Measurements from ENCODE around the gene GALNT14.

Gene GALNT14

DNA sequence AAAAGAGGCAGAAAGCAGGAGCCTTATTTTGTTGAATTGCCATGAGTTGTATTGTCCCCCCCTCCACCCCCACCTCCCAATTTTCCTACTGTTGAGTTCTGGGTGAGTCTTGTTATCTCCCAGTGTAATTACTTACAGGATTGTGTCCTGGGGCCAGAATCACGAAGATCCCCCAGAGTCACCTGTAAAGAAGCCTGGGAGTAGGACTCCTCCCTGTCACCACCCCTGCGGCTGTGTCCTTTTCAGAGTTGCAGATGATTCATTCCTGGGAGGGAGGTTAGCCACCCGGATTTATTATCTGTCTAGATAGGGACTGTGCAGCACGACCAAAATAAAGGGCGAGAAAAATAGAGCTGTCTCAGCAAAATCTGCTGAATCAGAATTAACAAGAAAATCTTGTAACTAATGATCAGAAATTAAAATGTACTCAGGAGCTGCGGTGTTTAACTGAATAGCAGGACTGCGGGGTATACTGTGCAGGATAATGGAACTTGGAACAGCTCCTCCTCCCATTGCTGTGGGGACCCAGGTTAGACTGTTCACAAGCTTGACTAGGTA lies 249.3 kb downstream of the GALNT14 start:
- TF ChIP-seq, protein P1, sequence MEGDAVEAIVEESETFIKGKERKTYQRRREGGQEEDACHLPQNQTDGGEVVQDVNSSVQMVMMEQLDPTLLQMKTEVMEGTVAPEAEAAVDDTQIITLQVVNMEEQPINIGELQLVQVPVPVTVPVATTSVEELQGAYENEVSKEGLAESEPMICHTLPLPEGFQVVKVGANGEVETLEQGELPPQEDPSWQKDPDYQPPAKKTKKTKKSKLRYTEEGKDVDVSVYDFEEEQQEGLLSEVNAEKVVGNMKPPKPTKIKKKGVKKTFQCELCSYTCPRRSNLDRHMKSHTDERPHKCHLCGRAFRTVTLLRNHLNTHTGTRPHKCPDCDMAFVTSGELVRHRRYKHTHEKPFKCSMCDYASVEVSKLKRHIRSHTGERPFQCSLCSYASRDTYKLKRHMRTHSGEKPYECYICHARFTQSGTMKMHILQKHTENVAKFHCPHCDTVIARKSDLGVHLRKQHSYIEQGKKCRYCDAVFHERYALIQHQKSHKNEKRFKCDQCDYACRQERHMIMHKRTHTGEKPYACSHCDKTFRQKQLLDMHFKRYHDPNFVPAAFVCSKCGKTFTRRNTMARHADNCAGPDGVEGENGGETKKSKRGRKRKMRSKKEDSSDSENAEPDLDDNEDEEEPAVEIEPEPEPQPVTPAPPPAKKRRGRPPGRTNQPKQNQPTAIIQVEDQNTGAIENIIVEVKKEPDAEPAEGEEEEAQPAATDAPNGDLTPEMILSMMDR (IDR thresholded peaks at IDR 0.05; ENCODE audit: low read depth, low read length), result no peak

DNA sequence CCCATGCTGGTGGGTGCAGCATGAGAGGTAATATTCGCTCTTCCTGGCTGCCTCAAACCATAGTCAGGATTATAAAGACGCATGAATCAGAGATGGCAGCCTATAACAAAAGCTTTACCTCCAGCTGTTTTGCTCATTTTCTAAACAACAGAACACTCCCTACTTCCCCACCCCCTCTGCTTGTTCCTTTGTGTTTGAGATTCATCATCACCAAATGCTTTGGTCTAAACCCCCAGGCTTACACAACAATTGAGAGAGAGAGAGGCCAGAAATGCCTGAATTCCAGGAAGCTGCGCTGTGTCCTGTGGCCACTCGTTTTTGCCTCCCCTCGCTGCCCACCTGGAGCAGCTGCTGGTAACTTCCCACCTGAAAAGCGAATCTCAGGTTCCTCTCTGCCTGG lies 252.2 kb downstream of the GALNT14 start:
- H3K4me3 ChIP-seq (ENCODE audit: low read depth, low read length), result no peak overlapping the region
- TF ChIP-seq, protein P1 (IDR thresholded peaks at IDR 0.05; ENCODE audit: low read depth, low read length), result no peak

More for the DNA sequence above, 249.3 kb downstream of the GALNT14 start:
- H3K4me3 ChIP-seq (ENCODE audit: low read depth, low read length), result no peak overlapping the region

DNA sequence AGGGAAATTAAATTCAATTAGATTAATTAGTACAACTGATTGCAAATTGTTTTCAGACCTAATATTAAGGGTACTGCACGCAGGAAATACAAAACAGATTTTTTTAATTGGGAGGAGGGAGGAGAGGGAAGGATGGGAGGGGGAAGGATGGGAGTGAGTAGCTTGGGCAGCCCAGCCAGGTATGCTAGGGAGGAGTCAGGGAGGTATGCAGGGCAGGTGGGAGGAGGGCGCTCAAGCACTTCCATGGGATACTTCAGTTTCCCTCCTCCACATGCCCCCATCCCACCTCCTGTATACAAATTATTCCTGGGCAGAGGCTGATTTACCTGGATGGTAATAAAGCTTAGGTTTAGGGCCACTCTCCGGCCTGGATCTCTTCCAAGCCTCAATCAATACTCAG lies 254.4 kb downstream of the GALNT14 start:
- TF ChIP-seq, protein P1 (IDR thresholded peaks at IDR 0.05; ENCODE audit: low read depth, low read length), result no peak

DNA sequence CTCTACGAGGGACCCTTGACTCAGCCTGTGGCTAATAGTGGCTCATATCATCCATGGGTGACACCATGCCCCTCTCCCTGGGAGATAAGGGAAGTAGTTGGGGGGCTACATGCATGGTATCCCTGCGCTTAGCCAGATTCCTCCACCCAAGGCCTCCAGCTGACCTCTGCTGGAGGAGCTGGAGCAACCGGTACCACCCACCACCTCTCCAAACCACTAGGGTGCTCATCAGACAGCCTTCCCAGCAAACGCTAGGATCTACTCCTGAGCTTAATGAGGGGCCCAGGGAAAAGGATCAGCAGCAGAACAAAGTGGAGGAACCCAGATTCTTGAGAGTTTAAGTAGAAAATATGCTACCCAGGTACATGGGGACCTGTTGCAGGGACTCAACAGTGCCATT lies 255.1 kb downstream of the GALNT14 start:
- no peak overlapping the region for H3K4me3 ChIP-seq (ENCODE audit: low read depth, low read length)
- TF ChIP-seq, protein P1 (IDR thresholded peaks at IDR 0.05; ENCODE audit: low read depth, low read length), result no peak

More for the DNA sequence above, 254.4 kb downstream of the GALNT14 start:
- no peak overlapping the region for H3K4me3 ChIP-seq (ENCODE audit: low read depth, low read length)

DNA sequence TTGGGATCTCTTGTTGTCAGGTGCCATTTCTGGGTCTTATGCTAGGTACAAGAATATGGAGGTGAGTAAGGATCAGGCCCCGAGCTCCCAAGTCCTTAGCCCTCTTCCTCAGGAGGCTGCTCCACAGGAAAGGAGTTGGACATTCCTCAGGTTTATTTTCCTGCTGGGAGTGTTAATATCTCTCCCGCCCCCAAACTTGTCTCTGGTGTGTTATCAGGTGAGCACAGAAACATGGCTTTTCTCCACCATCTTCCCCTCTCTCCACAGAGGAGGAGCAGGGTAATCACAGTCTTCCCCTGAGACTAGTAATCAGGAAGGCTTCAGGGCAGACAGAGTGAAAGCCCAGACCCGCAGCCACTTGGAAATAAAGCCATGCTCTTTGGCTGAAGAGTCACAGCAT lies 257.7 kb downstream of the GALNT14 start:
- H3K4me3 ChIP-seq (ENCODE audit: low read depth, low read length), result no peak overlapping the region
- TF ChIP-seq, protein P1 (IDR thresholded peaks at IDR 0.05; ENCODE audit: low read depth, low read length), result no peak

DNA sequence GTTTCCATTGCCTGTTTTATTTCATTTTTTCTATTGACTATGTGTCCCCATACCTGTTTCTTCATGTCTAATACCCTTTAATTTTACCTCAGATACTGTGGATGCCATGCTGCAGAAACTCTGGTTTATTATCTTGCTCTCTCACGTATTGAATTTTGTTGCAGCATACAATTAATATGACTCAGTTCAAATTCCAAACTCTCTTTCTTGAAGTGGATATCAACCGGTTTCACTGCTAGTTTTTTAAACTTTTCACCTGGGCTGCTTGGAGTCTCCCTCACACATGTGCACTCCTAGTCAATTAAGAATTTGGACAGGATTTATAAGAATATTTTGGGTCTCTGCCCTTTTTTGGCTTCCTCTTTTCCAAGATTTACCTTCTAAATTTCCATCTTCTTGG lies 260.4 kb downstream of the GALNT14 start:
- H3K4me3 ChIP-seq (ENCODE audit: low read depth, low read length), result no peak overlapping the region
- TF ChIP-seq, protein P1 (IDR thresholded peaks at IDR 0.05; ENCODE audit: low read depth, low read length), result no peak

DNA sequence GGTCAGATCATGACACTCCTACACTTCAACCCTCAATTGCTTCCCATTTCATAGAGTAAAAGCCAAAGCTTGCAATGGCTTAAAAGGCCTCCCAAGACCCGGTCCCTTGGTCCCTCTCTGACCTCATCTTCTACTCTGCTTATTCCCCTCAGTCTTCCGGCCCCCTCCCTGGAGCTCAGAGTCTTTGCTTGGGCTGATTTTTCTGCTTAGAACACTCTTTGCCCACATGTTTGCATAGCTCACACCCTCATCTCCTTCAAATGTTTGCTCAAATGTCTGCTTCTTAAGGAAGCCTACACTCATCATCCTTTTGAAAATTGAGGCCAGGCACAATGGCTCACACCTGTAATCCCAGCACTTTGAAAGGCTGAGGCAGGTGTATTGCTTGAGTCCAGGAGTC lies 265.4 kb downstream of the GALNT14 start:
- H3K4me3 ChIP-seq (ENCODE audit: low read depth, low read length), result no peak overlapping the region
- TF ChIP-seq, protein P1 (IDR thresholded peaks at IDR 0.05; ENCODE audit: low read depth, low read length), result no peak

All from WI38 (cell line).